ENCODE measurements around the gene SAMD10.

The SAMD10 gene

DNA sequence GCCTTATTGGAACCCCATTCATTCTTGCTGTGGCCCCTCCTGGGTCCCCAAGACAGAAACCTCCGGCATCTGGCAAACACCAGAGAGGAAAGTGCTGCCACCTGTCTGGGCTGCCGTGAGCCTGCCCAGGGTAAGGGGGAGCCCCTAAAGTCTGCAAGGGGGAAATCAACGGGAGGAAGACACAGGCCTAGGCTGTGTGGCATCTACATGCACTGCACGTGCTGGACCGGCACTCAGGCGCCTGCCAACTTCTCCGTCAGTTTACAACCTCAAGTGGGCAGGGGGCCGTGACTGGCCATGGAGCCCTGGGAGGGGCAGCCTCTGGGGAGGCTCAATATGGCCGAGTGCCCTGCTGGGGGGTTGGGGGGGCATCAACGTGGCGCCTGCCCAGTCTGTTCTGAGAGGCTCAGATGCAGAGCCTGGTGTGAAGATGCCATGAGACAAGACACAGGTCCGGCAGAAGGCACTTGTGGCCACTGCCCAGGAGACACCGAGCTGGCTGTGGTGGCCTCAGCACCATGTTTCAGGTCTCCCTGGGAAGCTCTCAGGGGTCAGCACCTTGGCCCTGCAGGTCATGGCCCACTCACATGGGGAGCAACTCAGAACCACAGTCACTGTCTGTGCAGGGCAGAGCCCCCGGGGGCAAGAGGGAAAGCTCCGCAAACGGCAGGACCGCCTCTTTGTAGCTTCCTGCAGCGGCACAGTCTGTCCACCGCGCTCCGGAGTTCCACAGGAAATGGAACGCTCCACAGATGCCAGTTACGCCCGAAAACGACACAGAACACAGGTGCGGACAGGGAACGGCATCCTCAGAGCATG, 31.6 kb downstream of the SAMD10 start:
- H3K36me3 ChIP-seq (ENCODE audit: control insufficient read depth, insufficient read depth, low read length): no peaks in the 10 kb centered on the region
- peaks cover 44% of the 10 kb centered on the region for H3K79me2 ChIP-seq
- no peaks in the 10 kb centered on the region for H3K9me3 ChIP-seq (ENCODE audit: control insufficient read depth, low read length)
- no peak overlapping the region for H2AFZ ChIP-seq
- no peak overlapping the region for H3K9ac ChIP-seq
- H3K4me2 ChIP-seq (ENCODE audit: low read length): no peak overlapping the region
- no peak overlapping the region for H3K27ac ChIP-seq
- no peaks in the 10 kb centered on the region for H3K27me3 ChIP-seq (ENCODE audit: control insufficient read depth, insufficient read depth, low read length)
- no peak overlapping the region for H3K4me3 ChIP-seq (ENCODE audit: low read depth, low read length)
- TF ChIP-seq, protein P1, sequence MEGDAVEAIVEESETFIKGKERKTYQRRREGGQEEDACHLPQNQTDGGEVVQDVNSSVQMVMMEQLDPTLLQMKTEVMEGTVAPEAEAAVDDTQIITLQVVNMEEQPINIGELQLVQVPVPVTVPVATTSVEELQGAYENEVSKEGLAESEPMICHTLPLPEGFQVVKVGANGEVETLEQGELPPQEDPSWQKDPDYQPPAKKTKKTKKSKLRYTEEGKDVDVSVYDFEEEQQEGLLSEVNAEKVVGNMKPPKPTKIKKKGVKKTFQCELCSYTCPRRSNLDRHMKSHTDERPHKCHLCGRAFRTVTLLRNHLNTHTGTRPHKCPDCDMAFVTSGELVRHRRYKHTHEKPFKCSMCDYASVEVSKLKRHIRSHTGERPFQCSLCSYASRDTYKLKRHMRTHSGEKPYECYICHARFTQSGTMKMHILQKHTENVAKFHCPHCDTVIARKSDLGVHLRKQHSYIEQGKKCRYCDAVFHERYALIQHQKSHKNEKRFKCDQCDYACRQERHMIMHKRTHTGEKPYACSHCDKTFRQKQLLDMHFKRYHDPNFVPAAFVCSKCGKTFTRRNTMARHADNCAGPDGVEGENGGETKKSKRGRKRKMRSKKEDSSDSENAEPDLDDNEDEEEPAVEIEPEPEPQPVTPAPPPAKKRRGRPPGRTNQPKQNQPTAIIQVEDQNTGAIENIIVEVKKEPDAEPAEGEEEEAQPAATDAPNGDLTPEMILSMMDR (IDR thresholded peaks at IDR 0.05): no peak
- peaks cover 38% of the 10 kb centered on the region for H3K4me1 ChIP-seq

DNA sequence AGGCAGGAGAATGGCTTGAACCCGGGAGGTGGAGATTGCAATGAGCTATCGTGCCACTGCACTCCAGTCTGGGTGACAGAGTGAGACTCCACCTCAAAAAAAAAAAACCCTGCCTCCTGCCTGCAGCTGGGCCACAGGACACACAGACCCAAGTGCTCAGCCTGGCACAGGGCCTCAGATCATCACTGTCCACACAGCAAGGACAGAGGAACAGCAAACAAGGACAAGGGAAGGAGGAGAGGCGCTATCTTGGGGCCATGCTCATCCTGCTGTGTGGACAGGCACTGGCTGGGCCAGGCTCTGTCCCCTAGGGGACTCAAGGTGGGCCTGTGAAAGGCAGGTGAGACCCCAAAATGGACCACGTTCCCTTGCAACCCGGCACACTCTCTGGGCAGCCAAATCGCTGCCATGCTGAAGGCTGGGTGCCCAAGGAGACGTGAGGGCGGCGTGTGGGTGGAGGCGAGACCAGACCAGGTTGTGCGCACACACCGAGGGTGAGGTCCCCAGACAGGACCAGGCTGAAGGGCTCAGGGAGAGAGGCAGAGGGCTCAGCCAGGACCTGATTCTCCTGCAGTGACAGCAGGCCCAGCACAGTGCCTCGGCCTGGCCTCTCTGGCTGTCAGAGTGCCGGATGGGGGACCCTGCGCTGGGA, 32.3 kb downstream of the SAMD10 start:
- peaks cover 36% of the 10 kb centered on the region for H3K79me2 ChIP-seq
- no peak overlapping the region for H3K4me3 ChIP-seq (ENCODE audit: low read depth, low read length)
- H3K9me3 ChIP-seq (ENCODE audit: control insufficient read depth, low read length): no peaks in the 10 kb centered on the region
- no peak overlapping the region for H3K4me2 ChIP-seq (ENCODE audit: low read length)
- no peak overlapping the region for H3K9ac ChIP-seq
- H2AFZ ChIP-seq: no peak overlapping the region
- TF ChIP-seq, protein P1 (IDR thresholded peaks at IDR 0.05): no peak
- no peaks in the 10 kb centered on the region for H3K27me3 ChIP-seq (ENCODE audit: control insufficient read depth, insufficient read depth, low read length)
- peaks cover 33% of the 10 kb centered on the region for H3K4me1 ChIP-seq
- H3K27ac ChIP-seq: no peak overlapping the region
- H3K36me3 ChIP-seq (ENCODE audit: control insufficient read depth, insufficient read depth, low read length): no peaks in the 10 kb centered on the region

- Histone ChIP-seq H3K4me3 (ENCODE audit: low read depth, low read length) (no peak overlapping the region), H3K9ac (no peak overlapping the region), H2AFZ (no peak overlapping the region), H3K4me2 (ENCODE audit: low read length) (no peak overlapping the region), H3K27me3 (ENCODE audit: control insufficient read depth, insufficient read depth, low read length) (no peaks in the 10 kb centered on the region), H3K4me1 (peaks cover 24% of the 10 kb centered on the region), H3K36me3 (ENCODE audit: control insufficient read depth, insufficient read depth, low read length) (no peaks in the 10 kb centered on the region), H3K79me2 (peaks cover 33% of the 10 kb centered on the region), H3K9me3 (ENCODE audit: control insufficient read depth, low read length) (no peaks in the 10 kb centered on the region), H3K27ac (no peak overlapping the region)
- TF ChIP-seq, protein P1 (IDR thresholded peaks at IDR 0.05): no peak
Measured at GRCh38 chr20:63945921-63946920, 33.2 kb downstream of the SAMD10 start.

GRCh38 chr20:63945031-63945658, 34.3 kb downstream of the SAMD10 start:
- H3K9ac ChIP-seq: no peak overlapping the region
- H3K79me2 ChIP-seq: peaks cover 30% of the 10 kb centered on the region
- H3K27ac ChIP-seq: no peak overlapping the region
- no peak overlapping the region for H3K4me3 ChIP-seq (ENCODE audit: low read depth, low read length)
- no peaks in the 10 kb centered on the region for H3K9me3 ChIP-seq (ENCODE audit: control insufficient read depth, low read length)
- H3K4me1 ChIP-seq: peaks cover 14% of the 10 kb centered on the region
- TF ChIP-seq, protein P1 (IDR thresholded peaks at IDR 0.05): no peak
- no peak overlapping the region for H3K4me2 ChIP-seq (ENCODE audit: low read length)
- no peaks in the 10 kb centered on the region for H3K27me3 ChIP-seq (ENCODE audit: control insufficient read depth, insufficient read depth, low read length)
- H3K36me3 ChIP-seq (ENCODE audit: control insufficient read depth, insufficient read depth, low read length): no peaks in the 10 kb centered on the region
- no peak overlapping the region for H2AFZ ChIP-seq

Data from parathyroid adenoma (tissue), 2 donors.